Measurements from ENCODE around the gene TPPP2.

- TF ChIP-seq POLR2AphosphoS5 (IDR thresholded peaks at IDR 0.05), result peak; percentile 74 to 85
- no peak for TF ChIP-seq CTCF (IDR thresholded peaks at IDR 0.05)
- no peak for TF ChIP-seq POLR2A (IDR thresholded peaks at IDR 0.05; ENCODE audit: low read depth)
- no peak for TF ChIP-seq EP300 (IDR thresholded peaks at IDR 0.05)
Measured at GRCh38 chr14:21038441-21039422, 8.7 kb downstream of the TPPP2 start.

Measured in esophagus muscularis mucosa (tissue), 4 donors.